GM21367 (cell line): ENCODE data around the gene SH2D2A.

Experiments
- ATAC-seq: cut with Tn5 transposase; IDR thresholded peaks from one replicate; pipeline ENCODE4 v1.9.1; 2021; ENCODE audit not compliant: unreplicated experiment

Gene SH2D2A

GRCh38 chr1:156828400-156829124 is 11.9 kb upstream of the SH2D2A start:
- no peak for ATAC-seq

- ATAC-seq, result no peak
These were observed 10.0 kb upstream of the SH2D2A start for GRCh38 chr1:156826630-156827029.

- no peak for ATAC-seq
These were observed 6.7 kb upstream of the SH2D2A start for GRCh38 chr1:156823210-156823790.

- no peak for ATAC-seq
These were observed 6.0 kb upstream of the SH2D2A start for GRCh38 chr1:156822680-156823079.

GRCh38 chr1:156821801-156822200 is 5.2 kb upstream of the SH2D2A start:
- no peak for ATAC-seq

- ATAC-seq, result no peak
These were observed 656 bp downstream of the SH2D2A start for GRCh38 chr1:156815961-156816422.

- no peak for ATAC-seq
These were observed 1.3 kb downstream of the SH2D2A start for GRCh38 chr1:156815307-156815826.

GRCh38 chr1:156814571-156815260 is 1.9 kb downstream of the SH2D2A start:
- ATAC-seq, result no peak

- no peak for ATAC-seq
These were observed 2.7 kb downstream of the SH2D2A start for GRCh38 chr1:156813750-156814570.

GRCh38 chr1:156813298-156813697 is 3.4 kb downstream of the SH2D2A start:
- no peak for ATAC-seq

- ATAC-seq, result no peak
These were observed 4.2 kb downstream of the SH2D2A start for GRCh38 chr1:156812293-156812990.

GRCh38 chr1:156811168-156811567 is 5.5 kb downstream of the SH2D2A start:
- ATAC-seq, result no peak

GRCh38 chr1:156809711-156810366 is 6.8 kb downstream of the SH2D2A start:
- ATAC-seq, result no peak

GRCh38 chr1:156809281-156809680 is 7.4 kb downstream of the SH2D2A start:
- ATAC-seq, result no peak

GRCh38 chr1:156808186-156809030 is 8.2 kb downstream of the SH2D2A start:
- no peak for ATAC-seq

GRCh38 chr1:156807627-156808026 is 9.0 kb downstream of the SH2D2A start:
- ATAC-seq, result no peak

- ATAC-seq, result no peak
These were observed 9.9 kb downstream of the SH2D2A start for GRCh38 chr1:156806512-156807440.
